ENCODE results near the gene SLC35E3. TPM values are rescaled to one million over a fixed set of nuclear protein-coding genes. Genes with fewer than 3 reads are reported as not detected.

Gene SLC35E3
- total RNA-seq, 1 experiment from 2014 or later: 4.9 TPM

DNA sequence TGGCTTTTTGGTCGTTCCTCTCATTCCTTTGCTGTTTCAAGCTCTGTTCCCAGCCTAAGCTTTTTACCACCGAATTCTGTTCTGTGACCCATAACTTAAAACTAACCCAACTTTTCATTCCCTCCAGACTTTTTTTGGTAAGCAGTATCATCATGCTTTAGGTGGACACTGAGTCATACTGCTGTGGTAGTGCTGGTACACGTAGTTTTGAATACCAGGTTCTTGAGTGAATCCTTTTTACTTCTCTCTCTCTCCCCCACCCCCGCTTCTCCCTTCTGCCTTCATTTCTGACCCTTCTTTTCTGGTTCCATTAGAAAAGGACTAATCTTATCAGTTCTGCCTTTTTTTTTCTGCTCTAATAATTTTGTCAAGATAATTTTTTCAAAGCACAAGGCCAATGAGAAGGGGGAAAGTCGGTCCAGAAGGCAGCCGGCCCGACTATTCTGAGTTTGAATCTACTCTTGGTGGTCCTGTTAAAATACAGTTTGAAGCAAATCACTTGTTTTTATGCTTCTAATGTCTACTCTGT, 59.7 kb downstream of the SLC35E3 start:
- ATAC-seq (no peak), DNase-seq (ENCODE audit: low read depth, low spot score) (no peak)
- Histone ChIP-seq H3K27ac (ENCODE audit: low read depth, low read length) (no peak overlapping the region), H3K79me2 (ENCODE audit: insufficient read depth, low read length) (peaks cover 27% of the 10 kb centered on the region), H4K20me1 (ENCODE audit: insufficient read depth) (no peaks in the 10 kb centered on the region), H3K4me3 (replicated peaks in 1 of 2; ENCODE audit: low read depth in 1 of 2, low read length in 2 of 2) (no peak overlapping the region), H2AFZ (ENCODE audit: low read depth, low read length, poor library complexity, severe bottlenecking) (no peak overlapping the region), H3K9me2 (ENCODE audit: insufficient read depth) (no peaks in the 10 kb centered on the region), H3K27me3 (ENCODE audit: insufficient read depth, low read length) (no peaks in the 10 kb centered on the region), H3K9ac (ENCODE audit: low read length) (no peak overlapping the region), H3K36me3 (ENCODE audit: control insufficient read depth in 1 of 2, insufficient read depth in 2 of 2, low read length in 2 of 2) (no peaks in the 10 kb centered on the region), H3K4me1 (ENCODE audit: control insufficient read depth in 1 of 2, insufficient read depth in 2 of 2, low read length in 2 of 2) (peaks cover 21 to 48% of the 10 kb centered on the region in 2 experiments), H3K4me2 (ENCODE audit: low read length) (no peak overlapping the region; the same call in 1 of the 2 replicates), H3K9me3 (ENCODE audit: control insufficient read depth in 1 of 2, insufficient read depth in 1 of 2, low read depth in 1 of 2, low read length in 2 of 2) (no peaks in the 10 kb centered on the region)
- intact Hi-C loops (cut with micrococcal nuclease): loop anchor here (5.0 kb wide), 1 partner anchor 473 kb away; the partner anchor contains the start of gene MDM1
- BruUV-seq (replicated peaks): no TSS peak
- CTCF ChIA-PET: no interaction called here
- POLR2A ChIA-PET: no interaction called here
- TF ChIP-seq ELF1 (IDR thresholded peaks at IDR 0.05; ENCODE audit: borderline replicate concordance, low read depth) (no peak), EGR1 (IDR thresholded peaks at IDR 0.05; ENCODE audit: low read depth) (no peak), TCF7L2 (IDR thresholded peaks at IDR 0.05; ENCODE audit: borderline replicate concordance, extremely low read depth, insufficient read depth, insufficient read length) (no peak), ZNF274 (IDR thresholded peaks at IDR 0.05; ENCODE audit: low read depth, low read length) (no peak), SP1 (IDR thresholded peaks at IDR 0.05; ENCODE audit: low read depth) (no peak), EZH2 (IDR thresholded peaks at IDR 0.05) (no peak), ZFX (IDR thresholded peaks at IDR 0.05) (no peak)
- TF ChIP-seq, protein P1, sequence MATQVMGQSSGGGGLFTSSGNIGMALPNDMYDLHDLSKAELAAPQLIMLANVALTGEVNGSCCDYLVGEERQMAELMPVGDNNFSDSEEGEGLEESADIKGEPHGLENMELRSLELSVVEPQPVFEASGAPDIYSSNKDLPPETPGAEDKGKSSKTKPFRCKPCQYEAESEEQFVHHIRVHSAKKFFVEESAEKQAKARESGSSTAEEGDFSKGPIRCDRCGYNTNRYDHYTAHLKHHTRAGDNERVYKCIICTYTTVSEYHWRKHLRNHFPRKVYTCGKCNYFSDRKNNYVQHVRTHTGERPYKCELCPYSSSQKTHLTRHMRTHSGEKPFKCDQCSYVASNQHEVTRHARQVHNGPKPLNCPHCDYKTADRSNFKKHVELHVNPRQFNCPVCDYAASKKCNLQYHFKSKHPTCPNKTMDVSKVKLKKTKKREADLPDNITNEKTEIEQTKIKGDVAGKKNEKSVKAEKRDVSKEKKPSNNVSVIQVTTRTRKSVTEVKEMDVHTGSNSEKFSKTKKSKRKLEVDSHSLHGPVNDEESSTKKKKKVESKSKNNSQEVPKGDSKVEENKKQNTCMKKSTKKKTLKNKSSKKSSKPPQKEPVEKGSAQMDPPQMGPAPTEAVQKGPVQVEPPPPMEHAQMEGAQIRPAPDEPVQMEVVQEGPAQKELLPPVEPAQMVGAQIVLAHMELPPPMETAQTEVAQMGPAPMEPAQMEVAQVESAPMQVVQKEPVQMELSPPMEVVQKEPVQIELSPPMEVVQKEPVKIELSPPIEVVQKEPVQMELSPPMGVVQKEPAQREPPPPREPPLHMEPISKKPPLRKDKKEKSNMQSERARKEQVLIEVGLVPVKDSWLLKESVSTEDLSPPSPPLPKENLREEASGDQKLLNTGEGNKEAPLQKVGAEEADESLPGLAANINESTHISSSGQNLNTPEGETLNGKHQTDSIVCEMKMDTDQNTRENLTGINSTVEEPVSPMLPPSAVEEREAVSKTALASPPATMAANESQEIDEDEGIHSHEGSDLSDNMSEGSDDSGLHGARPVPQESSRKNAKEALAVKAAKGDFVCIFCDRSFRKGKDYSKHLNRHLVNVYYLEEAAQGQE (IDR thresholded peaks at IDR 0.05; ENCODE audit: low read depth): no peak
- TF ChIP-seq, protein P2, sequence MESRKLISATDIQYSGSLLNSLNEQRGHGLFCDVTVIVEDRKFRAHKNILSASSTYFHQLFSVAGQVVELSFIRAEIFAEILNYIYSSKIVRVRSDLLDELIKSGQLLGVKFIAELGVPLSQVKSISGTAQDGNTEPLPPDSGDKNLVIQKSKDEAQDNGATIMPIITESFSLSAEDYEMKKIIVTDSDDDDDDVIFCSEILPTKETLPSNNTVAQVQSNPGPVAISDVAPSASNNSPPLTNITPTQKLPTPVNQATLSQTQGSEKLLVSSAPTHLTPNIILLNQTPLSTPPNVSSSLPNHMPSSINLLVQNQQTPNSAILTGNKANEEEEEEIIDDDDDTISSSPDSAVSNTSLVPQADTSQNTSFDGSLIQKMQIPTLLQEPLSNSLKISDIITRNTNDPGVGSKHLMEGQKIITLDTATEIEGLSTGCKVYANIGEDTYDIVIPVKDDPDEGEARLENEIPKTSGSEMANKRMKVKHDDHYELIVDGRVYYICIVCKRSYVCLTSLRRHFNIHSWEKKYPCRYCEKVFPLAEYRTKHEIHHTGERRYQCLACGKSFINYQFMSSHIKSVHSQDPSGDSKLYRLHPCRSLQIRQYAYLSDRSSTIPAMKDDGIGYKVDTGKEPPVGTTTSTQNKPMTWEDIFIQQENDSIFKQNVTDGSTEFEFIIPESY (IDR thresholded peaks at IDR 0.05; ENCODE audit: extremely low read depth, insufficient replicate concordance, low read length): no peak
- TF ChIP-seq, protein P3, sequence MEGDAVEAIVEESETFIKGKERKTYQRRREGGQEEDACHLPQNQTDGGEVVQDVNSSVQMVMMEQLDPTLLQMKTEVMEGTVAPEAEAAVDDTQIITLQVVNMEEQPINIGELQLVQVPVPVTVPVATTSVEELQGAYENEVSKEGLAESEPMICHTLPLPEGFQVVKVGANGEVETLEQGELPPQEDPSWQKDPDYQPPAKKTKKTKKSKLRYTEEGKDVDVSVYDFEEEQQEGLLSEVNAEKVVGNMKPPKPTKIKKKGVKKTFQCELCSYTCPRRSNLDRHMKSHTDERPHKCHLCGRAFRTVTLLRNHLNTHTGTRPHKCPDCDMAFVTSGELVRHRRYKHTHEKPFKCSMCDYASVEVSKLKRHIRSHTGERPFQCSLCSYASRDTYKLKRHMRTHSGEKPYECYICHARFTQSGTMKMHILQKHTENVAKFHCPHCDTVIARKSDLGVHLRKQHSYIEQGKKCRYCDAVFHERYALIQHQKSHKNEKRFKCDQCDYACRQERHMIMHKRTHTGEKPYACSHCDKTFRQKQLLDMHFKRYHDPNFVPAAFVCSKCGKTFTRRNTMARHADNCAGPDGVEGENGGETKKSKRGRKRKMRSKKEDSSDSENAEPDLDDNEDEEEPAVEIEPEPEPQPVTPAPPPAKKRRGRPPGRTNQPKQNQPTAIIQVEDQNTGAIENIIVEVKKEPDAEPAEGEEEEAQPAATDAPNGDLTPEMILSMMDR (IDR thresholded peaks at IDR 0.05 in 2 of 3, conservative IDR thresholded peaks at IDR 0.05 in 1 of 3; ENCODE audit: borderline replicate concordance in 1 of 3, insufficient read depth in 1 of 3, low read depth in 2 of 3, low read length in 2 of 3): no peak
- RAD21 ChIA-PET (ENCODE audit: low non-redundant PET in 1 of 2, low total read pairs in 2 of 2, uncharacterized antibody in 2 of 2, unreplicated experiment in 2 of 2): no interaction called here

Data from HCT116 (cell line).